NT2/D1 (cell line): ENCODE results near the gene LARGE1.

Experiments
- DNase-seq: peaks from one replicate; pipeline ENCODE4 v3.0.0-alpha.2; 2011; ENCODE audit warnings: low read depth, low spot score
- H3K27me3 ChIP-seq: 2 replicates; pipeline ENCODE4 v1.6.0; 2011; ENCODE audit warnings: mild to moderate bottlenecking; ENCODE audit not compliant: insufficient read length, insufficient read depth
- H3K36me3 ChIP-seq: 2 replicates; pipeline ENCODE4 v1.6.1; 2011; ENCODE audit warnings: mild to moderate bottlenecking, low read length, mixed read lengths; ENCODE audit not compliant: insufficient read depth, insufficient read length
- H3K4me1 ChIP-seq: 2 replicates; pipeline ENCODE4 v1.5.1; 2011; ENCODE audit not compliant: insufficient read depth, insufficient read length
- H3K4me3 ChIP-seq: 2 replicates; pipeline ENCODE4 v1.5.1; 2011; ENCODE audit warnings: low read depth; ENCODE audit not compliant: insufficient read length
- H3K9ac ChIP-seq: 2 replicates; pipeline ENCODE4 v1.6.0; 2011; ENCODE audit warnings: low read depth; ENCODE audit not compliant: insufficient read length
- H3K9me3 ChIP-seq: 2 replicates; pipeline ENCODE4 v1.5.1; 2011; ENCODE audit warnings: mild to moderate bottlenecking, low read length; ENCODE audit not compliant: insufficient read depth
- SUZ12 ChIP-seq: IDR thresholded peaks from 2 replicates; pipeline ENCODE4 v1.6.1; 2011; ENCODE audit not compliant: insufficient read length, insufficient read depth; ENCODE audit errors: extremely low read depth
- YY1 ChIP-seq: IDR thresholded peaks from 2 replicates; pipeline ENCODE4 v1.6.1; 2011; ENCODE audit not compliant: insufficient read length, insufficient read depth
- ZNF274 ChIP-seq: IDR thresholded peaks from 2 replicates; pipeline ENCODE4 v1.6.1; 2011; ENCODE audit warnings: mild to moderate bottlenecking, low read depth, low read length

The LARGE1 gene

GRCh38 chr22:33535937-33536875, 384.1 kb downstream of the LARGE1 start:
- H3K27me3 ChIP-seq: no peaks in the 10 kb centered on the region
- H3K4me1 ChIP-seq: no peaks in the 10 kb centered on the region
- H3K9ac ChIP-seq: no peak overlapping the region
- DNase-seq: no peak
- H3K9me3 ChIP-seq: no peaks in the 10 kb centered on the region
- no peak overlapping the region for H3K4me3 ChIP-seq
- TF ChIP-seq YY1 (no peak), ZNF274 (no peak), SUZ12 (no peak)
- H3K36me3 ChIP-seq: no peaks in the 10 kb centered on the region

DNA sequence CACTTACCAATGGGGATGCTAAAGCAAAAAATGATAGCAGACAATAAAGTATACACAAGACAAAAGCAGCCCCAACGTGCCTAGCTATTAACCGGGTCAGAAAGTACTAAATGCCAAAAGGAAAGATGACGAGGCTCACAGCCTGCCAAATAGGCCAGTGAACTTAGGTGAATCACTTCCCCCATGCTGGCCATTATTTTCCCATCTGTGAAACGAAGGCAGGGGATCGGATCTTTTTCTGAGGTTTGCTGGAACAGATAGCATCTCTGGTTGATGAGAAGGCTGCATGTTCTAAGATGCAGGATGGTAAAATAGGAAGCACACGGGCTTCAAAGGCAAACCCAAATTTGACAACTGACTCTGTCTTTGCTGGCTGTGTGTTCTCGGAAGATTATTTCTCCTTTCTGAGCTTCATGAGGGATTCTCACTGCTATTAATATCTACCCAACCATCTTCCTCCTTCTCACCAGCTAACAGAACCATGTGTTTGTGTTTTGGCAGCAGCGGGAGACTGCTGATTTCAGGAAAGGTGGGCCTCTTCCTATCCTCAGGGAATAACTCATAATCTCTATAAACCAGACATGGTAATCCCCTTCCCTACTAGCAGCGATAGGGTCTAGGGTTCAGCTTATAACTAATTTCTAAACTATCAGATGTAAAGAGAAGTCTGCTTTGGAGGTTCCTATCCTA, 390.7 kb downstream of the LARGE1 start:
- H3K27me3 ChIP-seq: no peaks in the 10 kb centered on the region

DNA sequence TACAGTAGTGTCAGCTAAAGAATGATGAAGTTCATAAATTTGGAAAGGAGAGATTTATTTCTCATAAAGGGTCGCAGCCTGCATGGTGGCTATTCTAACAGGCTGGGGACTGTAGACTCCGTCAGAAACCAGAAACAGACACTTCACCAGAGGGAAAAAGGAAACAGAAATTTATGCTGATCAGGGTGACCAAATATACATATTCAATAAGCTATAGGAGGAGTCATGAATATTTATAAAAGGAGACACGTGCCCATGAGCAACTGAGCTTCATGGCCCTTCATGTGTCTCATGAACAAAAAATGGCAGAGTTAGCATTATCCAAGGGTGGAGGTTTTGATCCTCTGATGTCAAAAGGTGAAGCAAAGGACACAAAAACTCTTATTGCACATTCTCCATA, 392.1 kb downstream of the LARGE1 start:
- H3K9ac ChIP-seq: no peak overlapping the region
- H3K36me3 ChIP-seq: no peaks in the 10 kb centered on the region
- TF ChIP-seq ZNF274 (no peak), SUZ12 (no peak), YY1 (no peak)
- no peaks in the 10 kb centered on the region for H3K4me1 ChIP-seq
- DNase-seq: no peak
- no peak overlapping the region for H3K4me3 ChIP-seq
- no peaks in the 10 kb centered on the region for H3K27me3 ChIP-seq
- no peaks in the 10 kb centered on the region for H3K9me3 ChIP-seq

More for the DNA sequence above, 390.7 kb downstream of the LARGE1 start:
- no peaks in the 10 kb centered on the region for H3K36me3 ChIP-seq
- no peak overlapping the region for H3K4me3 ChIP-seq
- DNase-seq: no peak
- no peaks in the 10 kb centered on the region for H3K9me3 ChIP-seq
- TF ChIP-seq ZNF274 (no peak), YY1 (no peak), SUZ12 (no peak)
- no peak overlapping the region for H3K9ac ChIP-seq
- H3K4me1 ChIP-seq: no peaks in the 10 kb centered on the region

GRCh38 chr22:33526434-33527107, 393.7 kb downstream of the LARGE1 start:
- H3K4me1 ChIP-seq: no peaks in the 10 kb centered on the region
- no peak overlapping the region for H3K9ac ChIP-seq
- H3K4me3 ChIP-seq: no peak overlapping the region
- DNase-seq: no peak
- no peak for TF ChIP-seq SUZ12
- no peak for TF ChIP-seq ZNF274
- no peak for TF ChIP-seq YY1
- H3K9me3 ChIP-seq: no peaks in the 10 kb centered on the region
- H3K36me3 ChIP-seq: no peaks in the 10 kb centered on the region
- H3K27me3 ChIP-seq: no peaks in the 10 kb centered on the region

DNA sequence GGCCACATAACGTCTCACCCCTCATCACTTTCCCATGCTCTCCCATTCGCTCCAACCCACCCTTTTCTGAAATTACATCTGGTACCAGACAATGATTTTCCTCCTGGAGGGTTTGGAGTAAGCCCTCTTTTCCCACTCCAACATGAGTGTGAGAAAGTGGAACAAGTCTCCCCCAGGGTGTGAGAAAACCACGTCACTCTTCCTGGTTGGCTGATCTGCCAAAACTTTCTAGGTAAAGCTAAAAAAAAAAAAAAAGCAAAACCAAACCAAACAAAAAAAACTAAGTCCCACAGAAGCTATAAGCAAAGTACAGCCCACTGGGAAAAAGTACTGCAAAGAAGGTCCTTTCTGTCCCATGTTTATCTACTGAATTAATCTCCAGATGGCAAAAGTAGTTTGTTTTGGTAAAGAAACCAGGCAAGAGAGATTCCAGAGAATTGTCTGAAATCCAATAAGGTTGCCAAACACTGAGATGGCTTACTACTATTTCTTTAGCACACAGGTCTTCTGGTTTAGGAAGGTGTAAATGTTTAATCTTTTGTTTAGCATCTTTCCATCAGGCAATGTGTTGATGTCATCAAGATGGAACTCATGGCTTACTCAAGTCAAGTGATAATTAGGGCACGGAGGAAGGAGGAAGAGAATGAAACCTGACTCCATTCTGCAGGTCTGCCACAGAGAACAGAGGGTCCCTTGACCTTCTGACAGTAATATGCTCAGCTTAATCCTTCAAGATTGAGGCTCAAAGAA, 395.6 kb downstream of the LARGE1 start:
- H3K4me3 ChIP-seq: no peak overlapping the region
- no peaks in the 10 kb centered on the region for H3K27me3 ChIP-seq
- TF ChIP-seq SUZ12: no peak
- no peak for TF ChIP-seq ZNF274
- no peak for TF ChIP-seq YY1
- no peak for DNase-seq
- H3K9me3 ChIP-seq: peaks cover 5% of the 10 kb centered on the region; the same call in 1 of the 2 replicates
- no peaks in the 10 kb centered on the region for H3K4me1 ChIP-seq
- no peak overlapping the region for H3K9ac ChIP-seq
- H3K36me3 ChIP-seq: no peaks in the 10 kb centered on the region

DNA sequence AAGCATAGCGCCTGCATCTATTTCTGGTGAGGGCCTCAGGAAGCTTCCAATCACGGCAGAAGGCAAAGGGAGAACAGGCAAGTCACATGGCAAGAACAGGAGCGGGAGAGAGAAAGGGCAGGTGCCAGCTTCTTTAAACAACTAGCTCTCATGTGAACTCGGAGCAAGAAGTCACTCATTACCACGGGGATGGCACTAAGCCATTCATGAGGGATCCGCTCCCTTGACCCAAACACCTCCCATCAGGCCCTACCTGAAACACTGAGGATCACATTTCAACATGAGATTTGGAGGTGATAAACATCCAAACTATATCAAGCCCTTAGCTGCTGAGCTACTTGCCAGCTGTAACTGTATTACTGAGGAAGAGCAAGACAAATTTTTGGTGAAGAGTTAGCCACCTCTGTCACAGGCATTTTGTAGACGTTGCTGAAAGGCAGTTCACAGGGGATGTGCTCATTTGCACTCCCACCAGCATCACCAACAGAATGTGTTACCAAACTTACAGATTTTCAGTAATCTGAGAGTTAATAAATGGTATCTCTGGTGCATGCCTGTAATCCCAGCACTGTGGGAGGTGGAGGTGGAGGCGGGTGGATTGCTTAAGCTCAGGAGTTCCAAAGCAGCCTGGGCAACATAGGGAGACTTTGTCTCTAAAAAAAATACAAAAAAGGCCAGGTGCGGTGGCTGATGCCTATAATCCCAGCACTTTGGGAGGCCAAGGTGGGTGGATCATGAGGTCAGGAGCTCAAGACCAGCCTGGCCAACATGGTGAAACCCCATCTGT, 398.2 kb downstream of the LARGE1 start:
- no peak overlapping the region for H3K9ac ChIP-seq
- no peak for DNase-seq
- no peaks in the 10 kb centered on the region for H3K27me3 ChIP-seq
- peaks cover 5% of the 10 kb centered on the region; the same call in 1 of the 2 replicates for H3K9me3 ChIP-seq
- no peaks in the 10 kb centered on the region for H3K36me3 ChIP-seq
- TF ChIP-seq YY1 (no peak), ZNF274 (no peak), SUZ12 (no peak)
- H3K4me3 ChIP-seq: no peak overlapping the region
- no peaks in the 10 kb centered on the region for H3K4me1 ChIP-seq
